NCI-H2196 (cell line): Measurements from ENCODE around the gene CBLC.
"Not testable (repeated sequence)": the region's sequence is repeated elsewhere in the genome, so short reads cannot be mapped to it uniquely, and the experiment has no call there.

Experiments
- DNase-seq: peaks from one replicate; lab custom pipeline; 2025; ENCODE audit not compliant: unreplicated experiment; lab: John Stamatoyannopoulos, UW

The CBLC gene

GRCh38 chr19:44765033-44765948 is 12.4 kb upstream of the CBLC start:
- no peak for DNase-seq

- DNase-seq, result no peak
Observed at GRCh38 chr19:44765949-44766335, 11.7 kb upstream of the CBLC start.

- DNase-seq, result no peak
Observed at GRCh38 chr19:44767295-44768180, 10.2 kb upstream of the CBLC start.

GRCh38 chr19:44770550-44771257 is 7.0 kb upstream of the CBLC start:
- DNase-seq, result peak; percentile 97

- not testable (repeated sequence) for DNase-seq
Observed at GRCh38 chr19:44772144-44772543, 5.5 kb upstream of the CBLC start.

- DNase-seq, result no peak
Observed at GRCh38 chr19:44772959-44773358, 4.7 kb upstream of the CBLC start.

GRCh38 chr19:44775676-44776240 is 1.9 kb upstream of the CBLC start:
- no peak for DNase-seq

- no peak for DNase-seq
Observed at GRCh38 chr19:44776402-44777096, 1.1 kb upstream of the CBLC start.

- DNase-seq, result no peak
Observed at GRCh38 chr19:44779150-44779549, 1.5 kb downstream of the CBLC start.

GRCh38 chr19:44781694-44782093 is 4.0 kb downstream of the CBLC start:
- DNase-seq, result not testable (repeated sequence)

GRCh38 chr19:44782729-44783128 is 5.0 kb downstream of the CBLC start:
- DNase-seq, result no peak

GRCh38 chr19:44783545-44783944 is 5.9 kb downstream of the CBLC start:
- no peak for DNase-seq

- no peak for DNase-seq
Observed at GRCh38 chr19:44785271-44785670, 7.6 kb downstream of the CBLC start.

GRCh38 chr19:44785993-44786392 is 8.3 kb downstream of the CBLC start:
- no peak for DNase-seq

- no peak for DNase-seq
Observed at GRCh38 chr19:44788971-44789370, 11.3 kb downstream of the CBLC start.

GRCh38 chr19:44789943-44790483 is 12.3 kb downstream of the CBLC start:
- no peak for DNase-seq

- DNase-seq, result no peak
Observed at GRCh38 chr19:44792281-44792680, 14.6 kb downstream of the CBLC start.

- DNase-seq, result no peak
Observed at GRCh38 chr19:44794610-44795009, 16.9 kb downstream of the CBLC start.

GRCh38 chr19:44795398-44795987 is 17.8 kb downstream of the CBLC start:
- DNase-seq, result no peak

GRCh38 chr19:44796701-44797115 is 19.0 kb downstream of the CBLC start:
- peak; percentile 71 for DNase-seq
